ENCODE data around the gene RGS7BP. TPM values are rescaled to one million over a fixed set of nuclear protein-coding genes. Genes with fewer than 3 reads are reported as not detected.

RGS7BP gene
- total and polyA plus RNA-seq, 12 donors = 0.54 to 23.5 (median 7.4) TPM

- no peaks in the 10 kb centered on the region for H3K36me3 ChIP-seq (replicated peaks in 1 of 2)
- TF ChIP-seq CTCF (IDR thresholded peaks at IDR 0.05) (no peak), POLR2A (IDR thresholded peaks at IDR 0.05) (no peak)
- H3K4me3 ChIP-seq = no peak overlapping the region
- H3K27ac ChIP-seq = no peak overlapping the region
- H3K9me3 ChIP-seq (replicated peaks in 1 of 3) = no peaks in the 10 kb centered on the region
- intact Hi-C loops (cut with DNase I) = loop anchor here (5.0 to 10.0 kb wide), 3 partner anchors 115 to 475 kb away; partner anchors contain the start of gene RGS7BP (in 1 of the 2)
- H3K4me1 ChIP-seq (replicated peaks in 1 of 2) = no peaks in the 10 kb centered on the region
- 70 to 90% (median 80%) methylated on average over 3 of the region's 3 CpGs for WGBS, 4 donors
- no peaks in the 10 kb centered on the region for H3K27me3 ChIP-seq
- no peak for DNase-seq
Measured at GRCh38 chr5:64619609-64620008, 113.8 kb downstream of the RGS7BP start.

GRCh38 chr5:64622991-64623390, 117.2 kb downstream of the RGS7BP start:
- whole genome bisulfite sequencing, 4 donors = 48 to 66% (median 58%) methylated on average over 2 of the region's 2 CpGs
- Histone ChIP-seq H3K4me1 (replicated peaks in 1 of 2) (no peaks in the 10 kb centered on the region), H3K27me3 (no peaks in the 10 kb centered on the region), H3K4me3 (no peak overlapping the region), H3K36me3 (replicated peaks in 1 of 2) (no peaks in the 10 kb centered on the region), H3K9me3 (replicated peaks in 1 of 3) (no peaks in the 10 kb centered on the region), H3K27ac (no peak overlapping the region)
- no peak for DNase-seq
- intact Hi-C loops (cut with DNase I) = loop anchor here in 1 of 2 donors (5.0 kb wide), 1 partner anchor 396 kb away; no protein-coding TSS in a partner anchor
- TF ChIP-seq CTCF (IDR thresholded peaks at IDR 0.05) (no peak), POLR2A (IDR thresholded peaks at IDR 0.05) (no peak)

GRCh38 chr5:64625678-64626077, 119.9 kb downstream of the RGS7BP start:
- H3K36me3 ChIP-seq (replicated peaks in 1 of 2) = no peaks in the 10 kb centered on the region
- 52 to 90% (median 70%) methylated on average over 1 of the region's 1 CpG for WGBS, 4 donors
- no peaks in the 10 kb centered on the region for H3K9me3 ChIP-seq (replicated peaks in 1 of 3)
- no peaks in the 10 kb centered on the region for H3K4me1 ChIP-seq (replicated peaks in 1 of 2)
- no peak overlapping the region for H3K27ac ChIP-seq
- intact Hi-C loops (cut with DNase I) = no loop called here
- H3K4me3 ChIP-seq = no peak overlapping the region
- H3K27me3 ChIP-seq = no peaks in the 10 kb centered on the region
- no peak for DNase-seq
- TF ChIP-seq CTCF (IDR thresholded peaks at IDR 0.05) (no peak), POLR2A (IDR thresholded peaks at IDR 0.05) (no peak)

- intact Hi-C loops (cut with DNase I) = no loop called here
- no peaks in the 10 kb centered on the region for H3K4me1 ChIP-seq (replicated peaks in 1 of 2)
- DNase-seq = no peak
- 75 to 86% (median 80%) methylated on average over 2 of the region's 2 CpGs for WGBS, 4 donors
- H3K4me3 ChIP-seq = no peak overlapping the region
- H3K27ac ChIP-seq = no peak overlapping the region
- H3K36me3 ChIP-seq (replicated peaks in 1 of 2) = no peaks in the 10 kb centered on the region
- no peaks in the 10 kb centered on the region for H3K9me3 ChIP-seq (replicated peaks in 1 of 3)
- TF ChIP-seq POLR2A (IDR thresholded peaks at IDR 0.05) = no peak
- no peak for TF ChIP-seq CTCF (IDR thresholded peaks at IDR 0.05)
- no peaks in the 10 kb centered on the region for H3K27me3 ChIP-seq
Measured at GRCh38 chr5:64628901-64629300, 123.1 kb downstream of the RGS7BP start.
